Hematopoietic multipotent progenitor cell treated with erythropoietin and hydrocortisone succinate and interleukin-3 and kit ligand, for 15 days (in vitro differentiated cells): ENCODE results near the gene PEDS1.
"Not testable (repeated sequence)": the region's sequence is repeated elsewhere in the genome, so short reads cannot be mapped to it uniquely, and the experiment has no call there.

Experiments
- DNase-seq: peaks from one replicate; pipeline ENCODE4 v3.0.0-alpha.2; 2015; ENCODE audit warnings: low spot score

PEDS1 gene

GRCh38 chr20:50135157-50135556 lies 18.4 kb downstream of the PEDS1 start:
- DNase-seq = not testable (repeated sequence)

GRCh38 chr20:50133474-50134217 lies 19.9 kb downstream of the PEDS1 start:
- no peak for DNase-seq

- no peak for DNase-seq
Measured at GRCh38 chr20:50133041-50133440, 20.5 kb downstream of the PEDS1 start.

GRCh38 chr20:50130995-50131394 lies 22.5 kb downstream of the PEDS1 start:
- no peak for DNase-seq

GRCh38 chr20:50130356-50130723 lies 23.2 kb downstream of the PEDS1 start:
- DNase-seq = no peak

GRCh38 chr20:50129662-50130355 lies 23.7 kb downstream of the PEDS1 start:
- peak; percentile 56 for DNase-seq

- DNase-seq = no peak
Measured at GRCh38 chr20:50128520-50128905, 25.0 kb downstream of the PEDS1 start.

GRCh38 chr20:50127587-50128519 lies 25.7 kb downstream of the PEDS1 start:
- no peak for DNase-seq

GRCh38 chr20:50126662-50127061 lies 26.9 kb downstream of the PEDS1 start:
- DNase-seq = no peak

- no peak for DNase-seq
Measured at GRCh38 chr20:50125279-50125678, 28.2 kb downstream of the PEDS1 start.

- DNase-seq = no peak
Measured at GRCh38 chr20:50124496-50124895, 29.0 kb downstream of the PEDS1 start.

- no peak for DNase-seq
Measured at GRCh38 chr20:50123418-50123817, 30.1 kb downstream of the PEDS1 start.

- DNase-seq = no peak
Measured at GRCh38 chr20:50122763-50123162, 30.8 kb downstream of the PEDS1 start.

GRCh38 chr20:50121858-50122271 lies 31.7 kb downstream of the PEDS1 start:
- no peak for DNase-seq

- peak; percentile 80 for DNase-seq
Measured at GRCh38 chr20:50120935-50121693, 32.4 kb downstream of the PEDS1 start.

- no peak for DNase-seq
Measured at GRCh38 chr20:50118203-50118602, 35.3 kb downstream of the PEDS1 start.

- DNase-seq = no peak
Measured at GRCh38 chr20:50116368-50116999, 37.0 kb downstream of the PEDS1 start.

- DNase-seq = peak; percentile 94
Measured at GRCh38 chr20:50115591-50116367, 37.7 kb downstream of the PEDS1 start.

GRCh38 chr20:50115041-50115512 lies 38.4 kb downstream of the PEDS1 start:
- no peak for DNase-seq
